Neutrophil (primary cell): Measurements from ENCODE around the gene ZNF385D.

Source experiments
- H3K27ac ChIP-seq: fragments of 200-600 bp; sonication (generic); 2 replicates; pipeline ENCODE4 v1.5.1; 2016; ENCODE audit warnings: mild to moderate bottlenecking, moderate library complexity
- H3K27me3 ChIP-seq: fragments of 200-600 bp; sonication (generic); 2 replicates; pipeline ENCODE4 v1.6.0; 2016; ENCODE audit warnings: mild to moderate bottlenecking
- H3K36me3 ChIP-seq: fragments of 200-600 bp; sonication (generic); 2 replicates; pipeline ENCODE4 v1.5.1; 2017
- H3K4me1 ChIP-seq, 2 experiments: fragments of 200-600 bp in 1 of 2; sonication (generic) in 1 of 2; 1 replicate in 1 of 2; 2 replicates in 1 of 2; pipeline versions ENCODE4 v1.5.1 to v1.6.1; 2013 to 2016; ENCODE audit warnings: low read depth in 1 of 2, low read length in 1 of 2, mild to moderate bottlenecking in 1 of 2, moderate library complexity in 1 of 2; ENCODE audit not compliant: control insufficient read depth in 1 of 2, insufficient read depth in 1 of 2
- H3K4me3 ChIP-seq, 2 experiments: fragments of 200-600 bp in 1 of 2; sonication (generic) in 1 of 2; 1 replicate in 1 of 2; 2 replicates in 1 of 2; pipeline ENCODE4 v1.5.1; 2013 to 2016; ENCODE audit warnings: low read depth in 1 of 2, low read length in 1 of 2, mild to moderate bottlenecking in 1 of 2, moderate library complexity in 1 of 2
- H3K9me3 ChIP-seq: fragments of 200-600 bp; sonication (generic); 2 replicates; pipeline ENCODE4 v1.5.1; 2016
- TF ChIP-seq, protein P1 (sequence below): fragments of 200-600 bp; sonication (generic); IDR thresholded peaks from 2 replicates; pipeline ENCODE4 v1.5.1; 2016; ENCODE audit warnings: antibody characterized with exemption

Gene ZNF385D

GRCh38 chr3:21705769-21706168, 45.2 kb downstream of the ZNF385D start:
- H3K4me1 ChIP-seq = no peaks in the 10 kb centered on the region
- TF ChIP-seq, protein P1, sequence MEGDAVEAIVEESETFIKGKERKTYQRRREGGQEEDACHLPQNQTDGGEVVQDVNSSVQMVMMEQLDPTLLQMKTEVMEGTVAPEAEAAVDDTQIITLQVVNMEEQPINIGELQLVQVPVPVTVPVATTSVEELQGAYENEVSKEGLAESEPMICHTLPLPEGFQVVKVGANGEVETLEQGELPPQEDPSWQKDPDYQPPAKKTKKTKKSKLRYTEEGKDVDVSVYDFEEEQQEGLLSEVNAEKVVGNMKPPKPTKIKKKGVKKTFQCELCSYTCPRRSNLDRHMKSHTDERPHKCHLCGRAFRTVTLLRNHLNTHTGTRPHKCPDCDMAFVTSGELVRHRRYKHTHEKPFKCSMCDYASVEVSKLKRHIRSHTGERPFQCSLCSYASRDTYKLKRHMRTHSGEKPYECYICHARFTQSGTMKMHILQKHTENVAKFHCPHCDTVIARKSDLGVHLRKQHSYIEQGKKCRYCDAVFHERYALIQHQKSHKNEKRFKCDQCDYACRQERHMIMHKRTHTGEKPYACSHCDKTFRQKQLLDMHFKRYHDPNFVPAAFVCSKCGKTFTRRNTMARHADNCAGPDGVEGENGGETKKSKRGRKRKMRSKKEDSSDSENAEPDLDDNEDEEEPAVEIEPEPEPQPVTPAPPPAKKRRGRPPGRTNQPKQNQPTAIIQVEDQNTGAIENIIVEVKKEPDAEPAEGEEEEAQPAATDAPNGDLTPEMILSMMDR = no peak
- H3K27ac ChIP-seq = no peak overlapping the region

GRCh38 chr3:21704796-21705195, 46.2 kb downstream of the ZNF385D start:
- Histone ChIP-seq H3K27me3 (no peaks in the 10 kb centered on the region), H3K4me1 (no peaks in the 10 kb centered on the region), H3K4me3 (no peak overlapping the region), H3K36me3 (no peaks in the 10 kb centered on the region), H3K27ac (no peak overlapping the region), H3K9me3 (no peaks in the 10 kb centered on the region)
- TF ChIP-seq, protein P1 = no peak

More at GRCh38 chr3:21705769-21706168, 45.2 kb downstream of the ZNF385D start:
- no peaks in the 10 kb centered on the region for H3K9me3 ChIP-seq
- no peaks in the 10 kb centered on the region for H3K27me3 ChIP-seq
- H3K36me3 ChIP-seq = no peaks in the 10 kb centered on the region
- H3K4me3 ChIP-seq = no peak overlapping the region

GRCh38 chr3:21703291-21703690, 47.7 kb downstream of the ZNF385D start:
- H3K27me3 ChIP-seq = no peaks in the 10 kb centered on the region
- H3K9me3 ChIP-seq = no peaks in the 10 kb centered on the region
- TF ChIP-seq, protein P1 = no peak
- no peaks in the 10 kb centered on the region for H3K36me3 ChIP-seq
- H3K27ac ChIP-seq = no peak overlapping the region
- H3K4me1 ChIP-seq = no peaks in the 10 kb centered on the region
- no peak overlapping the region for H3K4me3 ChIP-seq

- Histone ChIP-seq H3K9me3 (no peaks in the 10 kb centered on the region), H3K36me3 (no peaks in the 10 kb centered on the region), H3K27me3 (no peaks in the 10 kb centered on the region), H3K27ac (no peak overlapping the region), H3K4me3 (no peak overlapping the region), H3K4me1 (no peaks in the 10 kb centered on the region)
- TF ChIP-seq, protein P1 = no peak
These were observed 53.3 kb downstream of the ZNF385D start for GRCh38 chr3:21697707-21698106.

DNA sequence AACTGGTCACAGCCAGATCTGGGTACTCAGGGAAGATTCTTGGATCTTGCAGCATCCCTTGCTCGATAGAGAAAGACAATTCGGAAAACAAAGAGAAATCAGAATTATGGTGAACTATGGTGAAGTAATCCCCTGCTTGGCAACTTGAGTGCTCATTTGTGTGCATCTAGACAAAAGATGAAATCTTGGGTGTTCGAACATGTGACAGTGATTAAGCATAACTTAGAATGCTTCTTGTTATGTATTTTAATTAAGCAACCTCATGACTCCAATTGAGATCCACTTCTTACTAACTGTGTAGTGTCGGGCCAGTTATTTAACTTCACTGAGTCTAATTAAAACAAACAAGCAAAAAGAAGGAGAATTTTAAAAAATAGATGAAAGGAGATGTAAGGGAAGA, 56.5 kb downstream of the ZNF385D start:
- H3K4me1 ChIP-seq = no peaks in the 10 kb centered on the region
- H3K9me3 ChIP-seq = no peaks in the 10 kb centered on the region
- no peak overlapping the region for H3K27ac ChIP-seq
- TF ChIP-seq, protein P1 = no peak
- no peaks in the 10 kb centered on the region for H3K27me3 ChIP-seq
- no peaks in the 10 kb centered on the region for H3K36me3 ChIP-seq
- H3K4me3 ChIP-seq = no peak overlapping the region

GRCh38 chr3:21691036-21691435, 60.0 kb downstream of the ZNF385D start:
- Histone ChIP-seq H3K27me3 (no peaks in the 10 kb centered on the region), H3K9me3 (no peaks in the 10 kb centered on the region), H3K36me3 (no peaks in the 10 kb centered on the region), H3K4me3 (no peak overlapping the region), H3K27ac (no peak overlapping the region), H3K4me1 (no peaks in the 10 kb centered on the region)
- TF ChIP-seq, protein P1 = no peak
